Esophagus muscularis mucosa (tissue), 3 donors: Measurements from ENCODE around the gene CCIN.

ENCODE experiments used
- CTCF ChIP-seq, 3 experiments: fragments of 200-600 bp in 2 of 3; fragments of 450-650 bp in 1 of 3; sonication (generic) in 2 of 3; IDR thresholded peaks; one replicate each; pipeline ENCODE4 v1.5.1; 2017 to 2019; ENCODE audit warnings: antibody characterized with exemption in 3 of 3, mild to moderate bottlenecking in 2 of 3, moderate library complexity in 1 of 3
- POLR2A ChIP-seq: fragments of 450-650 bp; IDR thresholded peaks from one replicate; pipeline ENCODE4 v1.6.1; 2017; ENCODE audit warnings: antibody characterized with exemption, moderate library complexity, mild to moderate bottlenecking, low read depth

DNA sequence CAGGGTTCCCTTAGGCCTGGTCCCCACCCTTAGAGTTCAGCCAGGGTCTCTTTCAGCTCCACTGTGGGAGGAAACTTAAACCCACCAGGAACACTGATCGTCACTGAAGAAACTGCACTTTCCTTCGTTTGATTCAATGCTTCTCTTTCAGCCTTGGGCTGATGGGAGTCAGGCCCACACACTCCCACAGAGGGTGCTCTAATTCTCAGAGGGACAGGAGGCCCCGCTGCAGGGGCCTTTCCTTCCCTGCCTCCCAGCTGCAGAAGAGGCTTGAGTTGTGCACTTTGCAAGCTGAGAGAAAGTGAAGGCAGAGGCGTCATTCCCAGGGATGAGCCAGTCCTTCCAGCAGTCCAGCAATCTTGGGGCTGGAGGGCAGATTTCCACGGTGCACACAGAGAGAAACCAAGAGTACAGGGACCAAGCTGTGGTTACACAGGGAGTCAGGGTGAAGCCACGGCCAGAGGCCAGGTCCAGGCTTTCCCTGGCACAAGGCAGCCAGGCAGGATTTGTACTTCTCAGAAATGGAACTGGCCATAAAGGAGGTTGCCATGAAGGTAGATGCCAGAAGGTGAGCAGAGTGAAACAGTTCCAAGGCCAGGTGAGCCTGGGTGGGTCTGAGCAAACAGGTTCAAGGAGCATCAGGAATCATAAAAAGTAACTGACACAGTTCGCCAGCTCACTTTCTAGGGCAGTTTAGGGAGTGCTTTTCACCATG, 43.0 kb upstream of the CCIN start:
- TF ChIP-seq CTCF (IDR thresholded peaks at IDR 0.05) (no peak), POLR2A (no peak)
